ENCODE measurements around the gene PBLD.
"Not testable (repeated sequence)": the region's sequence is repeated elsewhere in the genome, so short reads cannot be mapped to it uniquely, and the experiment has no call there.

The PBLD gene

DNA sequence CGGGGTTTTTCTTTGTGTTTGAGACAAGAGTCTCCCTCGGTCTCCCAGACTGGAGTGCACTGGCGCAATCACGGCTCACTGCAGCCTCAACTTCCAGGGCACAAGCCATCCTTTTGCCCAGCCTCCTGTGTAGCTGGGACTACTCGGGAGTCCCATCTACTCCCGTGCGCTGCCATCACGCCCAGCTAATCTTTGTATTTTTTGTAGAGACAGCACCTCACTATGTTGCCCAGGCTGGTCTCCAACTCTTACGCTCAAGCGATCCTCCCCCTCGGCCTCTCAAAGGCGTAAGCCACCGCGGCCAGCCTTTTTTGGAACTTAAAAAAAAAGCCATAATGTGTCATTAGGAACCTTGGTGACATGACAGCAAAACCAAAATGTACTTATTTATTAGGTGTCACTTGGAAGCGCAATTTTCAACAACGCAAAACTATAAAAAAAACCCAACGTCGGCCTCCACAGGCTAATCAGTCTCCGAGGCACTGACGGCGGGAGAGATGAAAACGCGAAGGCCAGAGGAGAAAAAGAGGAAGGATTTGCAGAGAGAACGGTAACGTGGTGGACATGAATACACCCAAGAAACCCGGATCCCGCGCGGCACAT is 1.8 kb downstream of the PBLD start:
- no peak for DNase-seq (ENCODE audit: extremely low spot score)
- POLR2A ChIA-PET: interaction anchor here (0.7 to 3.3 kb wide), 14 partner anchors 9 to 443 kb away, joined by 3 to 30 read pairs (median 4); partner anchors contain the start of gene ATOH7
- CTCF ChIA-PET: no interaction called here
- TF ChIP-seq, protein P1, sequence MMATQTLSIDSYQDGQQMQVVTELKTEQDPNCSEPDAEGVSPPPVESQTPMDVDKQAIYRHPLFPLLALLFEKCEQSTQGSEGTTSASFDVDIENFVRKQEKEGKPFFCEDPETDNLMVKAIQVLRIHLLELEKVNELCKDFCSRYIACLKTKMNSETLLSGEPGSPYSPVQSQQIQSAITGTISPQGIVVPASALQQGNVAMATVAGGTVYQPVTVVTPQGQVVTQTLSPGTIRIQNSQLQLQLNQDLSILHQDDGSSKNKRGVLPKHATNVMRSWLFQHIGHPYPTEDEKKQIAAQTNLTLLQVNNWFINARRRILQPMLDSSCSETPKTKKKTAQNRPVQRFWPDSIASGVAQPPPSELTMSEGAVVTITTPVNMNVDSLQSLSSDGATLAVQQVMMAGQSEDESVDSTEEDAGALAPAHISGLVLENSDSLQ (IDR thresholded peaks at IDR 0.05): no peak
- TF ChIP-seq ELF4 (IDR thresholded peaks at IDR 0.05) (no peak), SP1 (IDR thresholded peaks at IDR 0.05) (no peak), ARNT (IDR thresholded peaks at IDR 0.05) (no peak), HDGF (IDR thresholded peaks at IDR 0.05; ENCODE audit: borderline replicate concordance) (no peak), FOXK2 (IDR thresholded peaks at IDR 0.05) (no peak), CTBP1 (IDR thresholded peaks at IDR 0.05; ENCODE audit: borderline replicate concordance) (no peak)

DNA sequence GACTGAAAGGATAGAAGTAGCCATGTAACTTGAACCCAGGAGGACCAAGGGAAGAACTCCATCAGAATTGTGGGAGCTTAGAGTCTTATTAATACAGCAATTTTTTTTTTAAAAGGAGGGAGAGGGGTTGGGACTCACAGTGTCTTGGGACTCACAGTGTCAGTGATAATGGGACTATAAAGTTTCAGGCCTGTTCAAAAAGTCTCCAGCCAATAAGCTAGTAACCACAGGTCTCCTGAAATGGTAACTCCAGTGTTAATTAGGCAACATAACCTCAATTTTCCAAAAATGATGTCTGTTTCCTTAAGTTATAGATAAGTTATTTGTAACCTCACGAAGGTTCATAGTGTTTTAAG is 3.2 kb downstream of the PBLD start:
- no peak for DNase-seq (ENCODE audit: extremely low spot score)
- ChIA-PET POLR2A (interaction anchor here (1.0 to 1.5 kb wide), 2 partner anchors 16 to 98 kb away, joined by 3 read pairs; no protein-coding TSS in a partner anchor), CTCF (interaction anchor here (1.1 kb wide), 1 partner anchor 474 kb away, joined by 4 read pairs; no protein-coding TSS in a partner anchor)
- no peak for TF ChIP-seq ZNF384 (IDR thresholded peaks at IDR 0.05)
- TF ChIP-seq FOXA1 (IDR thresholded peaks at IDR 0.05): no peak
- no peak for TF ChIP-seq BHLHE40 (IDR thresholded peaks at IDR 0.05; ENCODE audit: borderline replicate concordance)
- no peak for TF ChIP-seq ELF4 (IDR thresholded peaks at IDR 0.05)
- no peak for TF ChIP-seq L3MBTL2 (conservative IDR thresholded peaks at IDR 0.05)
- TF ChIP-seq HDGF (IDR thresholded peaks at IDR 0.05; ENCODE audit: borderline replicate concordance): no peak
- no peak for TF ChIP-seq ARNT (IDR thresholded peaks at IDR 0.05)
- no peak for TF ChIP-seq CTBP1 (IDR thresholded peaks at IDR 0.05; ENCODE audit: borderline replicate concordance)
- TF ChIP-seq TARDBP (IDR thresholded peaks at IDR 0.05): no peak
- no peak for TF ChIP-seq LEF1 (IDR thresholded peaks at IDR 0.05; ENCODE audit: borderline replicate concordance)
- no peak for TF ChIP-seq FOXK2 (IDR thresholded peaks at IDR 0.05)
- no peak for TF ChIP-seq NFRKB (IDR thresholded peaks at IDR 0.05)
- TF ChIP-seq, protein P1 (IDR thresholded peaks at IDR 0.05): no peak
- no peak for TF ChIP-seq FOXM1 (IDR thresholded peaks at IDR 0.05; ENCODE audit: borderline replicate concordance)
- no peak for TF ChIP-seq SUZ12 (IDR thresholded peaks at IDR 0.05)
- no peak for TF ChIP-seq SP1 (IDR thresholded peaks at IDR 0.05)

DNA sequence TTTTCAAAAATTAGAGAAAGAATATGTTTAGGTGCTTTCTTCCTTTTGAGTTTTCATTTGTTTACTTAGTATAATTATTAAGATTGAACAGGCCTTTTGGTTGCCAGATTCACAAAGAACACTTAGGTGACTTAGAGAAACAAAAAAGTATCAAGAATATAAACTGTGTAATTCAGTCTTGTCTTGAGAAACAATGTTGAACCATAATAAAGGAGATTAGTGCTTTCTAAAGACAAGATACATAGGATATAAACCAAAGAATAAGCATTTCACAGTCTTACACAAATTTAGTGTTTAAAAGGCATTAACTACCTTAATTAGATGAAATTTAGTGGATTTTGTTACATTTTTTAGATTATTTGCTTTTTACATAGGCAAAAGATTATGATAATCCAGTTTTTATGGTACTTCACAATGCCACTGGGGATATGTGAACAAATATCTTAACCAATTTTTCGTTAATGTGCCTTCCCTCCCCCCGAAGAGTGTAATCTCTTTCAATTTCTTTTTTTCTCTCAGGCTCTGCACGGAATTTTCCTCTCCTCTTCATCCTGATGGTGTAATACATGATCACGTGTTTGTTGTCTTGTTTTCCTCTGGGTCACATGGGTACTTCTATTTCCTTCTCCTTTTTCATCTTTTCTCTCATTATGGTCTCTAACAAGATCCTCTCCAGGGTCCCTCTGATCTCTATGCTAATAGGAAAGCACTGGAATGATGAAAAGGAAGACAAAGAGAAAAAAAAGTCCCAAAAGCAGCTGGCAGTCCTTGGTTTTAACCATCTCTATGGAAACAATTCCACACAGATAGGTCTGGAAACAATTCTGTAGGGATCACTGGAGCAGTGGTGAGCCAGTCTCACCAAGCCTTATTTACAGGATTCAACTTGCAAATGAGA is 4.6 kb downstream of the PBLD start:
- DNase-seq (ENCODE audit: extremely low spot score): peak; percentile 25
- ChIA-PET POLR2A (no interaction called here), CTCF (interaction anchor here (0.6 kb wide), 1 partner anchor 219 kb away, joined by 3 read pairs; the partner anchor contains the start of gene MYPN)
- TF ChIP-seq L3MBTL2 (conservative IDR thresholded peaks at IDR 0.05): no peak
- no peak for TF ChIP-seq ARNT (IDR thresholded peaks at IDR 0.05)
- TF ChIP-seq HDGF (IDR thresholded peaks at IDR 0.05; ENCODE audit: borderline replicate concordance): no peak
- TF ChIP-seq CTBP1 (IDR thresholded peaks at IDR 0.05; ENCODE audit: borderline replicate concordance): no peak
- TF ChIP-seq NFRKB (IDR thresholded peaks at IDR 0.05): no peak
- no peak for TF ChIP-seq TARDBP (IDR thresholded peaks at IDR 0.05)
- TF ChIP-seq FOXM1 (IDR thresholded peaks at IDR 0.05; ENCODE audit: borderline replicate concordance): no peak
- no peak for TF ChIP-seq SP1 (IDR thresholded peaks at IDR 0.05)
- TF ChIP-seq BHLHE40 (IDR thresholded peaks at IDR 0.05; ENCODE audit: borderline replicate concordance): no peak
- TF ChIP-seq, protein P1 (IDR thresholded peaks at IDR 0.05): no peak

DNA sequence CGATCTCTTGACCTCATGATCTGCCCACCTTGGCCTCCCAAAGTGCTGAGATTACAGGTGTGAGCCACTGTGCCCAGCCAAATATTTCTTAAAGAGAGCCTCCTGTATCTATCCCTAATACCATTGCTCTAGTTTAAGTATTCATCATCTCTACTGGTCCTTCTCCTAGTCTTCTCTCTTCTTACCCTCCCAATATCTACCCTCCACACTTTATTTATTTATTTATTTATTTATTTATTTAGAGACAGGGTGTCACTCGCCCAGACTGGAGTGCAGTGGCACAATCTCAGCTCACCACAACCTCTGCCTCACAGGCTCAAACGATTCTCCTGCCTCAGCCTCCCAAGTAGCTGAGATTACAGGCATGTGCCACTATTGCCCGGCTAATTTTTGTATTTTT is 8.3 kb downstream of the PBLD start:
- POLR2A ChIA-PET; CTCF ChIA-PET; DNase-seq (ENCODE audit: extremely low spot score): not testable (repeated sequence)

DNA sequence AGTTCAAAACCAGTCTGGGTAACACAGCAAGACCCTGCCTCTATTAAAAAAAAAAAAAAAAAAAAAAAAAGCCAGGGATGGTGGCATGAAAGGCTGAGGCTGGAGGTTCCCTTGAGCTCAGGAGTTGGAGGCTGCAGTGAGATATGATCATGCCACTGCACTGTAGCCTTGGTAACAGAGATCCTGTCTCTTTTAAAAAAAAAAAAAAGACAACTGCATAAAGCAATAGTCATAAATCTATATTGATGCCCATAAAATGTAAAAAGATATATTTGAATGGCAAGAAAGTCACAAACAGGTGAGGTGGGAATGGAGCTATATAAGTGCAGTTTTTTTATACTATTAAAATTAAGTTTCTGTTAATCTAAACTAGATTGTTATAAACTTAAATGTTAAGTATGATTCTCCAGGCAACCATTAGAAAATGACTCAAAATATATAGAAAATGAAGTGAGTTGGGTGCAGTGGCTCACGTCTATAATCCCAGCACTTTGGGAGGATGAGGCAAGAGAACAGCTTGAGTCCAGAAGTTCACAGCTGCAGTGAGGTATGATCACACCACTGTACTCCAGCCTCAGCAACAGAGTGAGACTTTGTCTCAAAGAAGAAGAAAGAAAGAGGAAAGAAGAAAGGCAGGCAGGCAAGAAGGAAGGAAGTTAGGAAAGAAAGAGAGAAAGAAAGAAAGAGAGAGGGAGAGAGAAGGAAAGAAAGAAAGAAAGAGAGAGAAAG is 14.2 kb downstream of the PBLD start:
- CTCF ChIA-PET: no interaction called here
- DNase-seq (ENCODE audit: extremely low spot score): no peak
- TF ChIP-seq CTBP1 (IDR thresholded peaks at IDR 0.05; ENCODE audit: borderline replicate concordance) (no peak), ZNF384 (IDR thresholded peaks at IDR 0.05) (no peak), SP1 (IDR thresholded peaks at IDR 0.05) (no peak), FOXM1 (IDR thresholded peaks at IDR 0.05; ENCODE audit: borderline replicate concordance) (no peak), SUZ12 (IDR thresholded peaks at IDR 0.05) (no peak), TARDBP (IDR thresholded peaks at IDR 0.05) (no peak), LEF1 (IDR thresholded peaks at IDR 0.05; ENCODE audit: borderline replicate concordance) (no peak), NFRKB (IDR thresholded peaks at IDR 0.05) (no peak), BHLHE40 (IDR thresholded peaks at IDR 0.05; ENCODE audit: borderline replicate concordance) (no peak)
- TF ChIP-seq, protein P1 (IDR thresholded peaks at IDR 0.05): no peak
- POLR2A ChIA-PET: interaction anchor here (0.7 to 1.3 kb wide), 3 partner anchors 10 to 15 kb away, joined by 3 read pairs; partner anchors contain the start of genes HNRNPH3 and PBLD

All from HEK293T (cell line).